Neural cell (in vitro differentiated cells): ENCODE results near the gene LDAH. TPM values are rescaled to one million over a fixed set of nuclear protein-coding genes. Genes with fewer than 3 reads are reported as not detected.

Experiments used
- H2AFZ ChIP-seq: fragments of 200-600, 300-800 bp; sonication (generic), shearing (Covaris generic); 2 replicates; pipeline ENCODE4 v1.6.0; 2014; ENCODE audit warnings: low read depth, mild to moderate bottlenecking, antibody characterized with exemption, low read length, moderate library complexity
- H3F3A ChIP-seq: fragments of 200-600 bp; shearing (Covaris generic); 2 replicates; pipeline ENCODE4 v1.6.1; 2016; ENCODE audit warnings: mild to moderate bottlenecking, moderate library complexity, mixed read lengths, antibody characterized with exemption, low read length; ENCODE audit not compliant: insufficient read depth, poor library complexity, severe bottlenecking
- H3K27ac ChIP-seq: fragments of 200-600, 300-800 bp; sonication (generic), shearing (Covaris generic); 2 replicates; pipeline ENCODE4 v1.5.1; 2014; ENCODE audit warnings: mild to moderate bottlenecking, low read length, moderate library complexity
- H3K27me3 ChIP-seq: fragments of 300-800, 200-600 bp; sonication (generic), shearing (Covaris generic); 2 replicates; pipeline ENCODE4 v1.6.0; 2014; ENCODE audit warnings: mild to moderate bottlenecking, low read depth, low read length, moderate library complexity; ENCODE audit not compliant: insufficient read depth
- H3K36me3 ChIP-seq: fragments of 300-800, 200-600 bp; sonication (generic), shearing (Covaris generic); 2 replicates; pipeline ENCODE4 v1.5.1; 2014; ENCODE audit warnings: mild to moderate bottlenecking, antibody characterized with exemption, low read length, moderate library complexity; ENCODE audit not compliant: insufficient read depth
- H3K4me2 ChIP-seq: fragments of 300-800, 200-600 bp; sonication (generic), shearing (Covaris generic); 2 replicates; pipeline ENCODE4 v1.6.0; 2014; ENCODE audit warnings: mild to moderate bottlenecking, low read length
- H3K4me3 ChIP-seq: fragments of 300-800, 200-600 bp; sonication (generic), shearing (Covaris generic); 2 replicates; pipeline ENCODE4 v1.5.1; 2014; ENCODE audit warnings: mild to moderate bottlenecking, low read length, moderate library complexity
- H3K79me2 ChIP-seq: fragments of 200-600 bp; shearing (Covaris generic); replicated peaks from 2 replicates; pipeline ENCODE4 v1.6.0; 2014; ENCODE audit warnings: mild to moderate bottlenecking, low read length, moderate library complexity; ENCODE audit not compliant: insufficient read depth
- H3K9ac ChIP-seq: fragments of 300-800, 200-600 bp; sonication (generic), shearing (Covaris generic); 2 replicates; pipeline ENCODE4 v1.6.1; 2016; ENCODE audit warnings: mild to moderate bottlenecking, low read length, mixed read lengths
- H3K9me2 ChIP-seq: fragments of 200-600 bp; shearing (Covaris generic); 2 replicates; pipeline ENCODE4 v1.6.1; 2016; ENCODE audit warnings: mild to moderate bottlenecking, low read length, mixed read lengths; ENCODE audit not compliant: insufficient read depth
- H3K9me3 ChIP-seq: fragments of 200-600, 300-800 bp; sonication (generic), shearing (Covaris generic); 2 replicates; pipeline ENCODE4 v1.6.1; 2016; ENCODE audit warnings: mild to moderate bottlenecking, mixed run types, low read length, moderate library complexity, mixed read lengths
- H4K20me1 ChIP-seq: fragments of 200-600 bp; shearing (Covaris generic); 2 replicates; pipeline ENCODE4 v1.6.1; 2016; ENCODE audit warnings: mild to moderate bottlenecking, mixed run types; ENCODE audit not compliant: insufficient read depth
- EP300 ChIP-seq: fragments of 450-650 bp; conservative IDR thresholded peaks from 2 replicates; pipeline ENCODE4 v1.6.1; 2014; ENCODE audit warnings: antibody characterized with exemption, mild to moderate bottlenecking, moderate library complexity; ENCODE audit not compliant: poor library complexity, severe bottlenecking
- EZH2 ChIP-seq: fragments of 200-600, 300-800 bp; shearing (Covaris generic), sonication (generic); IDR thresholded peaks from 2 replicates; pipeline ENCODE4 v1.6.1; 2014; ENCODE audit warnings: antibody characterized with exemption, low read length, borderline replicate concordance, mild to moderate bottlenecking; ENCODE audit not compliant: insufficient read depth, poor library complexity, severe bottlenecking
- MXI1 ChIP-seq: fragments of 450-650 bp; conservative IDR thresholded peaks from 2 replicates; pipeline ENCODE4 v1.6.1; 2014; ENCODE audit warnings: antibody characterized with exemption, mild to moderate bottlenecking; ENCODE audit not compliant: poor library complexity, severe bottlenecking
- POLR2AphosphoS5 ChIP-seq: IDR thresholded peaks from 2 replicates; pipeline ENCODE4 v1.6.1; 2012
- RAD21 ChIP-seq: fragments of 450-650 bp; conservative IDR thresholded peaks from 2 replicates; pipeline ENCODE4 v1.6.1; 2014; ENCODE audit warnings: antibody characterized with exemption, mild to moderate bottlenecking, moderate library complexity
- SMC3 ChIP-seq: fragments of 450-650 bp; conservative IDR thresholded peaks from 2 replicates; pipeline ENCODE4 v1.6.1; 2014; ENCODE audit warnings: antibody characterized with exemption, mild to moderate bottlenecking, moderate library complexity; ENCODE audit not compliant: poor library complexity
- TAF1 ChIP-seq: IDR thresholded peaks from 2 replicates; pipeline ENCODE4 v1.6.1; 2012; ENCODE audit warnings: low read depth
- polyA plus RNA-seq: library from polyadenylated mRNA; depleted of rRNA; stranded (reverse); fragments of >200 nt; gene quantifications from 2 replicates; pipeline ENCODE4 v1.2.3, GENCODE V29; 2014
- TF ChIP-seq, protein P1 (sequence below): IDR thresholded peaks from 2 replicates; pipeline ENCODE4 v1.6.1; 2012; ENCODE audit warnings: borderline replicate concordance
- TF ChIP-seq, protein P2 (sequence below): fragments of 450-650 bp; IDR thresholded peaks from 2 replicates; pipeline ENCODE4 v1.5.1; 2014; ENCODE audit warnings: antibody characterized with exemption, mild to moderate bottlenecking, moderate library complexity; ENCODE audit not compliant: poor library complexity, severe bottlenecking

LDAH gene
- polyA plus RNA-seq, 1 donor from 2014 or later, result 44.1 TPM

DNA sequence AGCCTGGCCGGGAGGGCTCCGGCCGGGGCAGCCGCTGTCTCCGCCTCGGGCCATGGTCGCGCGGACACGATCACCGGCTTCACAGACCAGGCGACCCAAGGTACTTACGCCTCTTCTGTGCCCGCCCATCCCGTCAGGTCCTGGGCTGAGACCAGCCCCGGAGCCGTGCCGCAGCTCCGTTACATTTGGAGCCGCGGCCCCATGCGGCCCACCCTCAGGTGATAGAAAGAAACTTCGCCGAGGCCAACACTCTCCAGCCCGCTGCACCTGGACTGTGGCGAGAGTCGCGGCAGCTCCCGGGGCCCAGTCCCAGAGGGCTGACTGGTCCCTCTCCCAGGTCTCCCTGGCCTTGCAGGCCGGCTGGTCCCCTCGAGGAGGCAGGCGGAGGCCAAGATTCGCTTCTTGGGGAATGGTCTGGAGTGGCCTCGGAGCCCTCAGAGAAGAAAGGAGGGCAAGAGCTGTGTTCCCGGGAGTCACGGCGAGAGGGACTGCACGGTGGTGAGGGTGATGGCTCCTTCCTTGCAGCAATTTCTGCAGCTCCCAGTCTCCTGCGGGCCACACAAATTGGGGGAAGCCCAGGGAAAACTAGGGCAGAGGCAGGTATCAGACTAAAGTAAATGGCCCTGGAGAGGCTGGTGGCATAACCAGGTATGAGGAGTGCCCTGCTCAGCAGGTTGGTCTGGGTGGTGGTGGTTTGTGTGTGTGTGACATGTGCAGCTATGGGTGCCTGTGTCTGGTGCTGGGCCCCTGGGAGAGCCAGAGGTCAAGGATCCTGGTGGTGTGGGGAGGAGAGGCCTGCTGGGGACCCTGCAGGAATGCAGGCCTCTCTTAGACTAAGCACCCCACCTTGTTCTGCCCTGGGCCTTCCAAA lies 155.1 kb downstream of the LDAH start:
- no peak overlapping the region for H2AFZ ChIP-seq
- H3K9ac ChIP-seq, result peak overlapping the region; percentile 49
- no peaks in the 10 kb centered on the region for H3K79me2 ChIP-seq
- TF ChIP-seq EP300 (no peak), RAD21 (no peak), MXI1 (no peak), EZH2 (no peak), SMC3 (no peak), TAF1 (no peak)
- TF ChIP-seq, protein P1, sequence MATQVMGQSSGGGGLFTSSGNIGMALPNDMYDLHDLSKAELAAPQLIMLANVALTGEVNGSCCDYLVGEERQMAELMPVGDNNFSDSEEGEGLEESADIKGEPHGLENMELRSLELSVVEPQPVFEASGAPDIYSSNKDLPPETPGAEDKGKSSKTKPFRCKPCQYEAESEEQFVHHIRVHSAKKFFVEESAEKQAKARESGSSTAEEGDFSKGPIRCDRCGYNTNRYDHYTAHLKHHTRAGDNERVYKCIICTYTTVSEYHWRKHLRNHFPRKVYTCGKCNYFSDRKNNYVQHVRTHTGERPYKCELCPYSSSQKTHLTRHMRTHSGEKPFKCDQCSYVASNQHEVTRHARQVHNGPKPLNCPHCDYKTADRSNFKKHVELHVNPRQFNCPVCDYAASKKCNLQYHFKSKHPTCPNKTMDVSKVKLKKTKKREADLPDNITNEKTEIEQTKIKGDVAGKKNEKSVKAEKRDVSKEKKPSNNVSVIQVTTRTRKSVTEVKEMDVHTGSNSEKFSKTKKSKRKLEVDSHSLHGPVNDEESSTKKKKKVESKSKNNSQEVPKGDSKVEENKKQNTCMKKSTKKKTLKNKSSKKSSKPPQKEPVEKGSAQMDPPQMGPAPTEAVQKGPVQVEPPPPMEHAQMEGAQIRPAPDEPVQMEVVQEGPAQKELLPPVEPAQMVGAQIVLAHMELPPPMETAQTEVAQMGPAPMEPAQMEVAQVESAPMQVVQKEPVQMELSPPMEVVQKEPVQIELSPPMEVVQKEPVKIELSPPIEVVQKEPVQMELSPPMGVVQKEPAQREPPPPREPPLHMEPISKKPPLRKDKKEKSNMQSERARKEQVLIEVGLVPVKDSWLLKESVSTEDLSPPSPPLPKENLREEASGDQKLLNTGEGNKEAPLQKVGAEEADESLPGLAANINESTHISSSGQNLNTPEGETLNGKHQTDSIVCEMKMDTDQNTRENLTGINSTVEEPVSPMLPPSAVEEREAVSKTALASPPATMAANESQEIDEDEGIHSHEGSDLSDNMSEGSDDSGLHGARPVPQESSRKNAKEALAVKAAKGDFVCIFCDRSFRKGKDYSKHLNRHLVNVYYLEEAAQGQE, result no peak
- peaks cover 96% of the 10 kb centered on the region for H3K27me3 ChIP-seq
- peak overlapping the region; percentile 72 for H3K4me3 ChIP-seq
- H3K27ac ChIP-seq, result no peak overlapping the region
- H3F3A ChIP-seq, result no peaks in the 10 kb centered on the region
- H3K9me2 ChIP-seq, result no peaks in the 10 kb centered on the region
- H4K20me1 ChIP-seq, result no peaks in the 10 kb centered on the region
- H3K4me2 ChIP-seq, result peak overlapping the region; percentile 19
- H3K9me3 ChIP-seq, result no peaks in the 10 kb centered on the region
- no peaks in the 10 kb centered on the region for H3K36me3 ChIP-seq

DNA sequence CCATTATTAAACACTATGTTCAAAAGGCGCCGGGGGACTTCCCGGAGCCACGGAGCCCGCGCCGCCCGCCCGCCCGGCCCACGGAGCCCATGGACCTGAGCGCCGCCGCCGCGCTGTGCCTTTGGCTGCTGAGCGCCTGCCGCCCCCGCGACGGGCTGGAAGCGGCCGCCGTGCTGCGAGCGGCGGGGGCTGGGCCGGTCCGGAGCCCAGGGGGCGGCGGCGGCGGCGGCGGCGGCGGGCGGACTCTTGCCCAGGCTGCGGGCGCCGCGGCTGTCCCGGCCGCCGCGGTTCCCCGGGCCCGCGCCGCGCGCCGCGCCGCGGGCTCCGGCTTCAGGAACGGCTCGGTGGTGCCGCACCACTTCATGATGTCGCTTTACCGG lies 155.8 kb downstream of the LDAH start:
- Histone ChIP-seq H4K20me1 (no peaks in the 10 kb centered on the region), H3K27ac (no peak overlapping the region), H3K4me2 (no peak overlapping the region)

More for the DNA sequence above, 155.8 kb downstream of the LDAH start:
- peaks cover 96% of the 10 kb centered on the region for H3K27me3 ChIP-seq
- H3K9me3 ChIP-seq, result no peaks in the 10 kb centered on the region
- no peaks in the 10 kb centered on the region for H3K9me2 ChIP-seq
- H3K4me3 ChIP-seq, result peak overlapping the region; percentile 72
- TF ChIP-seq EZH2 (no peak), SMC3 (no peak), MXI1 (no peak), POLR2AphosphoS5 (no peak), EP300 (no peak), RAD21 (no peak)
- TF ChIP-seq, protein P2, sequence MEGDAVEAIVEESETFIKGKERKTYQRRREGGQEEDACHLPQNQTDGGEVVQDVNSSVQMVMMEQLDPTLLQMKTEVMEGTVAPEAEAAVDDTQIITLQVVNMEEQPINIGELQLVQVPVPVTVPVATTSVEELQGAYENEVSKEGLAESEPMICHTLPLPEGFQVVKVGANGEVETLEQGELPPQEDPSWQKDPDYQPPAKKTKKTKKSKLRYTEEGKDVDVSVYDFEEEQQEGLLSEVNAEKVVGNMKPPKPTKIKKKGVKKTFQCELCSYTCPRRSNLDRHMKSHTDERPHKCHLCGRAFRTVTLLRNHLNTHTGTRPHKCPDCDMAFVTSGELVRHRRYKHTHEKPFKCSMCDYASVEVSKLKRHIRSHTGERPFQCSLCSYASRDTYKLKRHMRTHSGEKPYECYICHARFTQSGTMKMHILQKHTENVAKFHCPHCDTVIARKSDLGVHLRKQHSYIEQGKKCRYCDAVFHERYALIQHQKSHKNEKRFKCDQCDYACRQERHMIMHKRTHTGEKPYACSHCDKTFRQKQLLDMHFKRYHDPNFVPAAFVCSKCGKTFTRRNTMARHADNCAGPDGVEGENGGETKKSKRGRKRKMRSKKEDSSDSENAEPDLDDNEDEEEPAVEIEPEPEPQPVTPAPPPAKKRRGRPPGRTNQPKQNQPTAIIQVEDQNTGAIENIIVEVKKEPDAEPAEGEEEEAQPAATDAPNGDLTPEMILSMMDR, result no peak
- TF ChIP-seq, protein P1, result no peak
- no peaks in the 10 kb centered on the region for H3K36me3 ChIP-seq
- peak overlapping the region; percentile 49 for H3K9ac ChIP-seq
- no peaks in the 10 kb centered on the region for H3F3A ChIP-seq
- H2AFZ ChIP-seq, result no peak overlapping the region
- H3K79me2 ChIP-seq, result no peaks in the 10 kb centered on the region
